HEK293T (cell line): Measurements from ENCODE around the gene DDX11.
"Not testable (repeated sequence)": the region's sequence is repeated elsewhere in the genome, so short reads cannot be mapped to it uniquely, and the experiment has no call there.

Experiments used
- ELF4 ChIP-seq: fragments of 450-650 bp; IDR thresholded peaks from 2 replicates; pipeline ENCODE4 v1.6.1; 2017; ENCODE audit warnings: antibody characterized with exemption
- LEF1 ChIP-seq: fragments of 450-650 bp; IDR thresholded peaks from 2 replicates; pipeline ENCODE4 v1.6.1; 2017; ENCODE audit warnings: mild to moderate bottlenecking, borderline replicate concordance
- NFRKB ChIP-seq: fragments of 450-650 bp; IDR thresholded peaks from 2 replicates; pipeline ENCODE4 v1.6.1; 2016; ENCODE audit warnings: mild to moderate bottlenecking, moderate library complexity
- SUZ12 ChIP-seq: fragments of 450-650 bp; IDR thresholded peaks from 2 replicates; pipeline ENCODE4 v1.6.1; 2016; ENCODE audit warnings: mild to moderate bottlenecking
- TARDBP ChIP-seq: fragments of 450-650 bp; IDR thresholded peaks from 2 replicates; pipeline ENCODE4 v1.6.1; 2016
- TF ChIP-seq, protein P1 (sequence below): fragments of 450-650 bp; IDR thresholded peaks from 2 replicates; pipeline ENCODE4 v1.6.1; 2016

DNA sequence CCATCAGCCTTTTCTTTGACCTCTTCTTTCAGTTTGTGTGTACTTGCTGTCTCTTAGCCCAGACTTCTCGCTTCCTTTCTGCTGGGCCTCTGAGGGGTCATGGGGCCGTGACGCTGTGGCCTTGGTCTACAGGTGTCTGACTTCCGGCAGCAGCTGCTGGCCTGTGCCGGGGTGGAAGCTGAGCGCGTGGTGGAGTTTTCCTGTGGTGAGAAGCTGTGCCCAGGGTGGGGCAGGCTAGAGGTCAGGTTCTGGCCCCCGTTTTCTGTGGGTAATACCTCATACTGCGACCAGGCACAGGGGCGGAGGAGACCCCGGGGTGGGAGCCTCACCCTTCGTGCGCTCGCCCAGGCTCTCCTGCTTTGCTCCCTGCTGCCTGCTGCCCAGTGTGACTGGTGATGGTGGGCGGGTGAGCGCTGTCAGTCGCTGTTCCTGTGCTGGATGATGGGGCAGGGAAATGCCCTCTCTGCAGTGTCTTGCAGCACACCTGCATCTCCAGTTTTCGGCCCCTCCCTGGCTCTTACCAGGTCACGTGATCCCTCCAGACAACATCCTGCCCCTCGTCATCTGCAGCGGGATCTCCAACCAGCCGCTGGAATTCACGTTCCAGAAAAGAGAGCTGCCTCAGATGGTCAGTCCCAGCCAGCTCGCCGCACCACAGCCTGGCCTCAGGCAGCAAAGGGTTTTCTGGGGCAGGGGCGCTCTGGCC, 27.0 kb downstream of the DDX11 start:
- TF ChIP-seq SUZ12, ELF4, NFRKB, LEF1, TARDBP: not testable (repeated sequence)
- TF ChIP-seq, protein P1, sequence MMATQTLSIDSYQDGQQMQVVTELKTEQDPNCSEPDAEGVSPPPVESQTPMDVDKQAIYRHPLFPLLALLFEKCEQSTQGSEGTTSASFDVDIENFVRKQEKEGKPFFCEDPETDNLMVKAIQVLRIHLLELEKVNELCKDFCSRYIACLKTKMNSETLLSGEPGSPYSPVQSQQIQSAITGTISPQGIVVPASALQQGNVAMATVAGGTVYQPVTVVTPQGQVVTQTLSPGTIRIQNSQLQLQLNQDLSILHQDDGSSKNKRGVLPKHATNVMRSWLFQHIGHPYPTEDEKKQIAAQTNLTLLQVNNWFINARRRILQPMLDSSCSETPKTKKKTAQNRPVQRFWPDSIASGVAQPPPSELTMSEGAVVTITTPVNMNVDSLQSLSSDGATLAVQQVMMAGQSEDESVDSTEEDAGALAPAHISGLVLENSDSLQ, result not testable (repeated sequence)
